Endometrium (tissue), 2 donors: ENCODE results near the gene MNAT1.
"Not testable (repeated sequence)": the region's sequence is repeated elsewhere in the genome, so short reads cannot be mapped to it uniquely, and the experiment has no call there.

Experiments
- FAIRE-seq: peaks from 2 replicates; lab custom pipeline; 2012; peaks lifted over from hg19 to GRCh38; lab: Jason Lieb, UNC
- donor health status: control.
- donor health status: control.

The MNAT1 gene

DNA sequence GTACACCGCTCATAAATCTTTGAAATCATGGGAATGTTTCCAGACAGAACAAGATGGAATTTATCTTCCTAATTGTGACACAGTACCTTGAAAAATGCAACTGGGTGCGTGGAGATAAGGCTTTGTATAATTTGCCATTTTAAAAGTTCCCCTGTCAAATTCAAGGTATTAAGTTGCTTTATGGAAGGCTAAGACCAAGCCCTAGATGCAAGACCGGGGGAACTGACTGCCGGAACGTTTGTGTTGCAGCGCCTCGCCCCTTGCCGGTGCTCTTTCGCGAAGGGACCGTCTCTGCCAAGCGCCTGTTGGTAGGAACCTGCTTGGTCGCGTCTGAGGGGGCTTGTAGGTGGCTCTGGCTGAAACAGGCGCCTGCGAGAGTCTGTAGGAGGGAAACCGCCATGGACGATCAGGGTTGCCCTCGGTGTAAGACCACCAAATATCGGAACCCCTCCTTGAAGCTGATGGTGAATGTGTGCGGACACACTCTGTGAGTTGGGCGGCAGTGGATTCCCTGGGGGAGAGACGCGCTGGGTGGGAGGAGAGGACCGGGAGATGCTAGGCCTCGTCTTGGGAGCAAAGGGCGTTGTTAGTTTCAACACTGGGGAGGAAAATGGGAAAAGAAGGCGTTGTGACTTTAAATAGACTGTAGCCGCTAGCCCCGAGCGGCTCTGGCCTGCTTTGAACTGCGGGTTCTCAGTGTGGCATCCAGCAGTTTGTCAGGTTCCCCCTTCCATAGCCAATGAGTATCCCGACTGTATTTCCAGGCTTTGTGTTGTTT, at the start of gene MNAT1:
MNAT1 (plus strand) TSS at position 297 of the 778 bp plus-strand sequence; CDS start at position 399, 102 bp downstream.
- no peak for FAIRE-seq

DNA sequence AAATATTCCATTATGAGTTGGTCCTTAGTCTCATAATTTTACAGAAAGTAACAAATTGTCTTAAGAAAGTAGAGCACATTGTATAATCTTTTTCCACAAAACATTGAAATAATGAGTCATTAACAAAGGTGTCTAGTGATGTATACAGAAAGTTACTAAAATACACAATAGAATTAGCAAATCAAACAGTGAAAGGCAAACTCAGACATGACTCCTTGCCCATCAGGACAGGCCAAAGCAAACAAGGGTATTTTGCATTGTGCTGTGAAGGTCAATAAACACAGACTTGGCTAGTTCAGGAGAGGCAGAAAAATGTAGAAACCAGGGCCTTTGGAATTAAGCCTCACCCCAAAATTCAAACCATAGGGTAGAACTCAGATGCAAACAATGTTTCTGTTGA, 47.7 kb upstream of the MNAT1 start:
- FAIRE-seq = no peak

DNA sequence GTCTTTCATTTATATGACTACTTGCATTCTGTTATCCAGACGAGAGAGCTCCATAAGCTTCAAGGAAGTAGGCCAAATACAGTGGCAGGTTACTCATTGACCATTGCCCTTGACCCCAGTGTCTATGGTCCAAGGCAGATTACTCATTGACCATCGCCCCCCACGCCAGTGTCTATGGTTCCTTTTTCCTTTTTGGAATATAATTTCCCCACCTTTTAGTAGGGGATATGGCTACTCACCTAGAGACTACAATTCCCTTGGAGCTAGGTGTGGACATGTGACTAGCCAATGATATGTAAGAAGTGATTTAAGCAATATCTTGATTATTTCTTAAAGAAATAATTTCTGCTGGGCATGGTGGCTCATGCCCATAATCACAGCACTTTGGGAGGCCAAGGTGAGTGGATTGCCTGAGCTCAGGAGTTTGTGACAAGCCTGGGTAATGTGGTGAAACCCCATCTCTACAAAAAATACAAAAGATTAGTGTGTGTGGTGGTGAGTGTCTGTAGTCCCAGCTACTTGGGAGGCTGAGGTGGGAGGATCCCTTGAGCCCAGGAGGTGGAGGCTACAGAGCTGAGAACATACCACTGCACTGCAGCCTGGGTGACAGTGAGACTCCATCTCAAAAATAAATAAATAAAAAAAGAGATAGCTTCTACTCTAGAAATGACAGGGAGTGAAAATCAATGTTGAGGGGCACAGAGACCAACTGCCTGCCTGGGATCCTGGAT, 43.0 kb upstream of the MNAT1 start:
- no peak for FAIRE-seq

DNA sequence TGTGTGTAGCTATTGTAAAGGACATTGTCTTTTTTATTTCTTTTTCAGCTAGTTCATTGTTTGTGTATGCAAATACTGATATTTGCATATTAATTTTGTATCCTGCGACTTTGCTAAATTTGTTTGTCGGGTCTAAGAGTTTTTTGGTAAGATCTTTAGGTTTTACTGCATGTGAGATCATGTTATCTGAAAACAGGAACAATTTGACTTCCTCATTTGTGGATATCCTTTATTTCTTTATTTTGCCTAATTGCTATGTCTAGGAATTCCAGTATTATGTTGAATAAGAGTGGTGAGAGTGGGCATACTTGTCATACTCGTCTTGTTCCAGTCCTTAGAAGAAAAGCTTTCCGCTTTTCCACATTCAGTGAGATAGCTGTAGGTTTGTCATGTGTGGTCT, 39.2 kb upstream of the MNAT1 start:
- FAIRE-seq = no peak

DNA sequence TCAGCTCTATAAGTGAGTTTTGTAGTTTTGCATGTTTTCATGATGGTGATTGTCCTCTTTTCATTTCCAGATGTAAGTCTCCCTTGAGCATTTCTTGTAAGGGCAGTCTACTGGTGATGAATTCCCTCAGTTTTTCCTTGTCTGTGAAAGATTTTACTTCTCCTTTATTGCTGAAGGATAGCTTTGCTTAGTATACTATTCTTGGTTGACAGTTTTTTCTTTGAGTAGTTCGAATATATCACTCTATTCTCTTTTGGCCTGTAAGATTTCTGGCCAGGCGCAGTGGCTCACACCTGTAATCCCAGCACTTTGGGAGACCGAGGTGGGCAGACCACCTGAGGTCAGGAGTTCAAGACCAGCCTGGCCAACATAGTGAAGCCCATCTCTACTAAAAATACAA, 34.0 kb upstream of the MNAT1 start:
- no peak for FAIRE-seq

DNA sequence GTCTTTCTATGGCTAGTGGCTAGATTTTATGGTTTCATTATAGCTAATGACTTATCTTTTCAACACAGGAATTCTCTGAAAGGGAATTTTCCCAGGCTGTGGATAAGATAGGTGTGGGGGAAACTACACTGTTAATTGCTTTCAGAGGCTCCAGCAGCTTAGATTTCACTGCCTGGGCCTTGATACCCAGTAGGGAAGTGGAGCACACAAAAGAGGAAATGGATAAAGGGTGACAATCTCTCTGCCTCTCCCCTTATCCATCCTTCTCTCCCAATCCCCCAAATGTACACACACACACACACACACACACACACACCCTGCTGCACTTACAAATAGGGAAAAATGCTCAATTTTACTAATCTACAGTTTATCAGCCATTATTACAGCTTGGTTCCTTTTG, 29.5 kb upstream of the MNAT1 start:
- FAIRE-seq = no peak

DNA sequence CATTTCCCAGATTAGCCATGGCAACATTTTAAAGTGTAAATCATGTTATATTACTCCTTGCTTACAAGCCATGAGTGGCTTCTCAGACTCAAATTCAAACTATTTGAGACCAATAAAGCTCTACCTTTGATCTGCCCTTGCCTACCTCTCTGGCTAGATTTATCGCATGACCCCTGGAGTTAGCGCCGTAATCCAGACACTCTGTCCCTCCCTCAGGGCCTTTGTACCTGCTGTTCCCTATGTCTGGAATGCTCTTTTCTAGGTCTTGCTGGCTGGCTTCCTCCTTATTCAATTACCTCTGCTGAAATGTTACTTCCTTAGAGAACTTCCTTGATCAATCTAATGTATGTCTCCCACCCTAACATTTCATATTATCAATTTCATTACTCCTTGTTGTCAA, 26.7 kb upstream of the MNAT1 start:
- no peak for FAIRE-seq

DNA sequence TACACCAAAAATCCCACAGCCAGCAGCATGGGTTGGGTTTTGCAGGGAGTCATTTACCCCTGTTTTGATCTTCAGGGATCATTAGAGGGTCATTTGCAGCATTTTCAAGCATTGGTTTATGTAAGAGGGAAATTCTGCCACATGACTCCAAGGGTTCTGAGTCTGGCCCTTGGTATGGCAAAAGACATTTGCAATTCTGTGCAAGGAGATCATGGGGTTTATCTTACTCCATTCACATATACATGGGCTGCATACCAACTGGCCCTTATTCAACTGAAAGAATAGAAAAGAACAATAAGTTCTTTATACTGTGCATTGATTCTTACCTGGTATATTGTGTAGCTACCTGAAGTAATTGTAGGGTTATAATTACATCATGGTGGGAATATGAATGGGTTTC, 24.1 kb upstream of the MNAT1 start:
- no peak for FAIRE-seq

DNA sequence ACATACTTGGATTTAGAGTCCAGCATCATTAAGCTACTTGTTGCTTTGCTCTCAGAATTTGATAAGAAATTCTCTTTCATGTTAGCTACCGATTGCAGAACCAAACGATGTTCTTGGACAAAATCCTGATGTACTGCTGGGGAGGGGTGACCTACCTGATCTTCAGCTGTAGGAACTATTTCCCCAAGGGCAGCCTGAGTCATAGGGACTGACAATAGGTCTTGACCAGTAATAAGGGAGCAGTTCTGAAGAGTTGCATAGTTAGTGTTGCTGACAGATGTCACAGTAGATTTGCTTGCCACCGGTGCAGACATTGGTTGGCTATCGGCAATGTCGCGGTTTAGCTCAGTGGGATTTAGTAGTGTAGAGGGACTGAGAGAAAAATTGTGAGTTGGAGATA, 21.0 kb upstream of the MNAT1 start:
- FAIRE-seq = no peak

DNA sequence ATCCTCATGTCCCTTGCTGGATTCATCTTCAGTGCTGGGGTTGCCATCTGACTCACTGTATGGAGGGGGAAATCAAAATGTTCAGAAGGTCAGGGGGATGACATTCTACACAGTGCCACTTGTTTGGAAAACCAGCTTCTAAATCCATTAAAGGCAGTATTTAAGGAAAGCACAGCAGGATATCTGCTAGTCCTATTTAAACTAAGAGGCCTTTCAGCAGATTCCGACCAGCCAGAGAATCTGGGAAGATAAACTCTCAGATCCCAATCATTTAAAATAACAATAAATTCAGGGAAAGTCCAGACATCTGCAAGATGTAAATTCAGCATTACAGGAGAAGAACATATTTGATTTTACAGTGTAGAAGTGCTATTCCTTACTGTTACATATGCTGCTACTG, 14.2 kb upstream of the MNAT1 start:
- no peak for FAIRE-seq

DNA sequence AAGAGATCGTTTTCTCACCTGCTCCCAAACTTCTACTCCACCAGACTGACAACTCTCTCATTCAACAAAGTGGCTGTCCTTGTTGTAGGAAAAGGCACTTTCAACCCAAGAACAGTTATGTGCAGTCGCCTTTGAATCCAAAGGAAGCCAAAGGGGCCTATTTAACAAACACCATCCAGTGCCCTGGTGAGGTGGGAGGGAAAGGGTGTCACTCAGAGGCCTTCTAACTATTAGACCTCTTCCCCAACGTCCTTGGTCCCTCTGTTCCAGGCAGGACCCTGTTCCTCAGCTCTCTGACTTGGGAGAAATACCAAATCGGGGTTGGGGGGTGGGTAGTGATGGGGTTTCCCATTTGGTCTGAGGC, 13.6 kb upstream of the MNAT1 start:
- no peak for FAIRE-seq

DNA sequence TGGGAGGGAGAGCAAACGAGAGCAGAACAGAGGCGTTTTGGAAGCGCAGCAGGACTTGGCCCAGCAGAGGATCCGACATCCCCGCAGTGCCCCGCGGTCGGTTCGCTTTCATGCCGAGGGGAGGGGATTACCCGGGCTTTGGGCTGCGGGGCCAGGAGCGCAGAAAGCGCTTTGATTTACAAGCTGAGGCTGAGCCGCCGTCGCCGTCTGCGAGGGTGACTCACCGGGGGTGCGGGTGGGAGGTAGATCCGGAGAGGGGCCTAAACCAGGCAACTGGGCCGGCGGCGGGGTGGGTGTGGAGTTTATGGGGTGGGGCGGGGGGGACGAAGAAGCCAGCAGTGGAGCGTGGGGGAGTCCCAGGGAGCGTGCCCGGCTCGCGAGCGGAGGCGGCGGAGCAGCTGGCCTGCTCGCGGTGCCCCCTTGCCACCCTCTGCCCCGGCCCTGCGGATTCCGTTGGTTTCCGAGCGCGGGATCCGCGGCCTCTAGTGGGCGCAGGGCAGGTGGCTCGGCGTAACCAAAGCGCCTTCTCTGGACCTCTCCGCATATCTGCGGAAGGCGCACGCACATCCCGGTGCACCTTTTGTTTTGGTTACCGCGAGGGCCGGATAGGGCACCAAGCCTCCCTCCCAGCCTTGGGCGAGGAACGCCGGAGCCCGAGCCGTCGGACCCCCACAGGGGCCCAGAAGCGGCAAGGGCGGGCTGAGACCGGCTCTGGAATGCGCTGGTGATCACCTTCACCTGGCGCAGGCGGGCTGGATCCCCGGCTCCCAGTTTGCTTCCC, 13.0 kb upstream of the MNAT1 start:
- FAIRE-seq = no peak

DNA sequence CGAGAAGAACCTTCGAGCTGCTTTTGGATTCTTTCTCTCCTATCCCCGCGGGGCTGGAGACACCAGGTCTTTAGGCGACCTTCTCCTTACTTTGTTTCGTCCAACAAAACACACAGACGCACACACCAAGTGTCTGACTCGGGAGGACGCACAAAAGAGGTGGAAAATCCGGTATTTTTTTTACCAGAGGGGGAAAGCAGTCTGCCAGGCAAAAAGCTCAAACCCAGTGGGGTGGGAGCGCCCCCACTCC, 12.5 kb upstream of the MNAT1 start:
- FAIRE-seq = no peak

DNA sequence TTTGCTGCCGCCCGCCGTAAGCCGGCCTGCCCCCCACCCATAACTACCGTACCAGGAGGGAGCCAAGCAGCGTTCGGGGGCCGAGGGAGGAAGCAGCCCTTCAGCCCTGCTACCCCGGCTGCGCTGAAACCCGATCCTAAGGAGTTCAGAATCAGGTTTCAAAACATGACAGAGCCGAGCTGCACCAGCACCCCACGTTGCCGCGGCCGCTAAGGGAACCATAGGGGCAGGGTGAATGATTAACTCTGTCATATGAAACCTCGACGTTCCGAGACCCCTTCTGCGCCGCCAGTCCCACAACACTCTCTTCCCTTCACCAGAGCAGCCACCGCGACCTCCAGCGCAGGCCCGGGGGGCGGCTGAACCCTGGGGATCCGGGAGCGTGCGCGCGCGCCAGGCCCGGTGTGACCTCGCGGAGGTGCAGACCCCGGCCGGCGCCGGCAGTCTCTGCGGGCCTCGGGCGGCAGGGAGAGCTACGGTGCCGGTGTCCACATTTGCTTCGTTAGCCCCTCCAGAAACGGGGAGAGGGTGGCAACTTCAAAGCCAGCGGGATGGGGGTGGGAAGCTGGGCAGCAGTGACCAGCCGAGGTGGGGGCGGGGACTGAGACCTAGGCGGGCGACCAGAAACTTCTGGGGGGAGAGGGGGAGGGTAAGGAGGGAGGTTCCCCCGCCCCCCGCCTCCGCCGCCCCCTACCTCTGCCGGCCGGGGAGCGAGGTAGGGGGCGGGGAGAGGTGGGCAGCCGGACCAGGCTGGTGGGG, 12.0 kb upstream of the MNAT1 start:
- no peak for FAIRE-seq

DNA sequence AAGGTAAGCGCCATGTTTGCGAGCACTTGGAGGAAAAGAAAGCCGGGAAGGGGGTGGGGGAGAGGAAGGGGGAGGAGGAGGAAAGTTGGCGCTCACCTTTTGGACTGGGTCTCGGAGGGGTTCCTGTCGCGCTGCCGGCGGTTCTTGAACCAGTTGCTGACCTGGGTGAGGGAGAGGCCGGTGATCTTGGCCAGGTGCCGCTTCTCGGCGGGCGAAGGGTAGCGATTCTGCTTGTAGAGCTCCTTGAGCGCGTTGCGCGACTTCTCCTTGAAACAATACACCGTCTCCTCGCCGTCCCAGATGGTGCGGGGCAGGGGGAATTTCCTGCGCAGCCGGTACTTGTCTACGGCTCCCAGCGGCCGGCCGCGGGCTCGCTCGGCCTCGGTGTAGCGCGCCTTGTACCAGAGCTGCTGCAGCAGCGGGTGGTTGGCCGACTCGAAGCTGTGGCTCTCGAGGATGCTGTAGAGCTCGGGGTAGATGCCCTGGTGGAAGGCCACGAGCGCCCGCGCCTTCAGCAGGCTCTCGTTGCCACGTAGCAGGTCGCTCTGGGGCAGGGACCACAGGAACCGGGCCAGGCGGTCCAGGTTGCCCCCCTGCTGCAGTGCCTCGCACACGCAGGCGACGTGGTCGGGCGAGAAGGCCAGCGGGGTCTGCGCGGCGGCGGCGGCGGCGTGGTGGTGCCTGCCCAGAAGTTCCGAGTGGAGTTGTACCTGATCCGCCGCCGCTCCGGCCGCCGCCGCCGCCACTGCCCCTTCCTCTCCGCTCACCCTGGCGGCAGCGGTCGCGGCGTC, 11.2 kb upstream of the MNAT1 start:
- FAIRE-seq = no peak

DNA sequence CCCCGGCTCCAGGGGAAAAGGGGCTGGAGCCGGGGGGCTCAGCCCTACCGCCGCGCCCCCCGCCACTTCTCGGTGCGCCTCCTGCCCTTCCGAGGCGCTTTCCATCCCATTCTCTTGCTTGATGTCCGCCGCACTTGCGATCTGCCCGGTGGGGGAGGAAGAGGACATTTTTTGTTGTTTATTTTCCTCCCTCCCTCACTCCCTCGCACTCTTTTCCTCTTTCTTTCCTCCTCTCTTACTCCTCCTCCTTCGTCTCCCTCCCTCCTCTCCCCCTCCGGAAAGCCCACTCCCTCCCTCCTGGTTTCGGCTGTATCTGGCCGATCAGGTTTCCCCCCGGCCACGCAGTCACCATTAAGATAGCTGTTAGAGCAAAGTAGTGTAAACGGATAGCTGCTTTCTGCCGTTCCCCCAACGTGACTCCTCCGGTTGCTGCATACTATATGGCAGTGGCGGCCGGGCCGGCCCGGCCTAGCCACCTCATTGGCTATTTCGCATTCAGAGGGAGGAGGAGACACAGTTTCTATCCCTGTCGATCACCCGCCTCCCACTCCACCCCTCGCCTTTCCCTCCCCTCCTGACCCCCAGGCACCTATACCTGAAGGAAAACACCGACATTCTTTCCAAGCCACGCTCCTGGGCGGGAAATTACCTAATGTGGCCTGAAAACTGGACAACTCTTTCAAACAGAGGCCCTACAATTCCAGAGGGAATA, 10.5 kb upstream of the MNAT1 start, which contains the start of gene SIX4:
SIX4 (minus strand) TSS at position 445 of the 712 bp plus-strand sequence; CDS start at position 168, 277 bp downstream.
- FAIRE-seq = no peak

DNA sequence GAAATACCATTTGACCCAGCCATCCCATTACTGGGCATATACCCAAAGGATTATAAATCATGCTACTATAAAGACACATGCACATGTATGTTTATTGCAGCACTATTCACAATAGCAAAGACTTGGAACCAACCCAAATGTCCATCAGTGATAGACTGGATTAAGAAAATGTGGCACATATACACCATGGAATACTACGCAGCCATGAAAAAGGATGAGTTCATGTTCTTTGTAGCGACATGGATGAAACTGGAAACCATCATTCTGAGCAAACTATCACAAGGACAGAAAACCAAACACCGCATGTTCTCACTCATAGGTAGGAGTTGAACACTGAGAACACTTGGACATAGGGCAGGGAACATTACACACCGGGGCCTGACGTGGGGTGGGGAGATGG, 3.3 kb upstream of the MNAT1 start:
- FAIRE-seq = not testable (repeated sequence)

DNA sequence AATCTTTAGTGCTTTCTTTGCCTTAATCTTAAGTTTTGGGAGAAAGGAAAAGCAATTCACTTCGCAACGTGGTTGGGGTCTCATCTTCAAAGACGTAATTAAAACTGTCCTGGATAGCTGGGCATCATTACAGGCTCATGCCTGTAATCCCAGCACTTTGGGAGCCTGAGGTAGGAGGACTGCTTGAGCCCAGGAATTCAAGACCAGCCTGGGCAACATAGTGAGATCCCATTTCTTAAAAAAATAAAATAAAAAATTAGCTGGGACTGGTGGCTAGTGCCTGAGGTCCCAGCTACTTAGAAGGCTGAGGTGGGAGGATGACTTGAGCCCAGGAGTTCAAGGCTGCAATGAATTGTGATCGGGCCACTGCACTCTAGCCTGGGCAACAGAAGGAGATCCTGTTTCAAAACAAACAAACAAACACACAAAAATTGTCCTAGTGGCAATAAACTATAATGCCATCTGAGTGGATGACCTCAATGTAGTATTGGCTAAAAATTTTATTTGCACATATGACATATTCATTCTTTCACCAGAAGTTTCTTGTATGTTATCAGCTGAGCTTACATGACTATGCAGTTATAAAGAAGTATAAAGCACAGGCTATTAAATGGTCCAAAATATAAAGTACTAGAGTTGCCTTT, 1.6 kb upstream of the MNAT1 start:
- FAIRE-seq = no peak

DNA sequence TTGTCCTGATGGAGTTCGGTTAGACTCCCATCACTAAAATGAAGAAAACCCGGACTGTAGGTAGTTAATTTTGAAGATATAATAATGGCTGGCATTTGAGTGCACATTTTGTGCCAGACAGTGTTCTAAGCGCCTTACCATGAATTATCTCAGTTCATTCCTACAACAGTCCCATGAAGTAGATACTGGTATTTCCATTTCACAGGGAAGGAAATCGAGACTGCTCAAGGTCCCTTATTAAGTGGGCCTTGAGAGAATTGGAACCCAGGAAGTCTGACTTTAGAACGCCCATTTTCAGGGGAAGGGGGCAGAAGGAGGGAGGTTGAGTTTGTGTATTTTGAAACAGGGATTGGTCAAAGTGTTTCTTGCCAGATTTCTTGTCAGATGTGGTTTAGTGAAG, 855 bp downstream of the MNAT1 start:
- no peak for FAIRE-seq

DNA sequence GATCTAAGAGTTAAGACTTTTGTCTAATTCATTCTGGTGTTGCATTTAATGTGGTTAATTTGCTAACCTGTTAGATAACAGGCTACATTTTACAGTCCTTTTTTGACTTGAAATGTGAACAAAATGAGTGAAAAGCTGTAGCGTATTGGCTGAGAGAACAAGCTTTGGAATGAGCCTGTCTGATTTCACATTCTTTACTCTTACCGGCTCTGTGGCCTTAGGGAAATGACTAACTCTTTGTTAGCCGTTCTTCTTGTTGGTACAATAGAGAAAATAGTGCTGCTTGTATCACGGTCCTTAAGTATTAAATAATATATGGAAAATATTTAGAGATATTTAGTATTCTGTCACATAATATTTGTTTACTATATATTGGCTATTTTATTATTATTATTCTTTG, 1.9 kb downstream of the MNAT1 start:
- FAIRE-seq = no peak
